Endothelial cell of umbilical vein (primary cell): ENCODE results near the gene WDR5. TPM values are rescaled to one million over a fixed set of nuclear protein-coding genes. Genes with fewer than 3 reads are reported as not detected.

ENCODE experiments used
- BruUV-seq: library from RNA; stranded (reverse); fragments of 400-500 nt; replicated peaks from 2 replicates; lab custom pipeline; 2021; lab: Mats Ljungman, UMichigan
- CTCF ChIA-PET: fragments of 300-600, 350-600 bp; sonication (Branson Sonifier 250); formaldehyde crosslinking; loops from one replicate; lab custom pipeline; 2021; ENCODE audit warnings: antibody characterized with exemption, inconsistent platforms; lab: Charles Lee
- POLR2A ChIA-PET: fragments of 300-600, 350-600 bp; sonication (Branson Sonifier 250); formaldehyde crosslinking; loops from one replicate; lab custom pipeline; 2021; ENCODE audit warnings: antibody characterized with exemption, inconsistent platforms; lab: Charles Lee
- DNase-seq: peaks from one replicate; pipeline ENCODE4 v3.0.0-alpha.2; 2011; ENCODE audit warnings: low read depth, low spot score
- FAIRE-seq: peaks from 2 replicates; lab custom pipeline; 2011; peaks lifted over from hg19 to GRCh38; lab: Jason Lieb, UNC
- H2AFZ ChIP-seq: 2 replicates; pipeline ENCODE4 v1.6.0; 2012; ENCODE audit warnings: low read depth, low read length, control low read depth, inconsistent platforms
- H3K27ac ChIP-seq: 2 replicates; pipeline ENCODE4 v1.5.1; 2011; ENCODE audit warnings: low read depth, mild to moderate bottlenecking, control low read depth, low read length, moderate library complexity; ENCODE audit not compliant: insufficient read depth
- H3K27me3 ChIP-seq, 2 experiments: 2 replicates each; pipeline versions ENCODE4 v1.6.0 to v1.6.1; 2011; ENCODE audit warnings: low read length in 2 of 2, mixed read lengths in 1 of 2; ENCODE audit not compliant: control insufficient read depth in 2 of 2, insufficient read depth in 2 of 2
- H3K36me3 ChIP-seq, 2 experiments: 2 replicates in 1 of 2; 3 replicates in 1 of 2; pipeline ENCODE4 v1.5.1; 2011; ENCODE audit warnings: low read length in 2 of 2, mild to moderate bottlenecking in 1 of 2, moderate library complexity in 1 of 2; ENCODE audit not compliant: control insufficient read depth in 2 of 2, insufficient read depth in 2 of 2; ENCODE audit errors: extremely low read depth in 1 of 2
- H3K4me1 ChIP-seq: 3 replicates; pipeline ENCODE4 v1.5.1; 2011; ENCODE audit warnings: mild to moderate bottlenecking, low read length; ENCODE audit not compliant: control insufficient read depth, insufficient read depth; ENCODE audit errors: extremely low read depth
- H3K4me2 ChIP-seq: 2 replicates; pipeline ENCODE4 v1.6.1; 2011; ENCODE audit warnings: low read length, control low read depth, mixed read lengths; ENCODE audit not compliant: insufficient read depth
- H3K4me3 ChIP-seq, 3 experiments: fragments of 200-600 bp in 1 of 3; sonication (generic), shearing (Covaris generic) in 1 of 3; replicated peaks in 1 of 3; 2 replicates each; pipeline ENCODE4 v1.5.1; 2011 to 2016; ENCODE audit warnings: control low read depth in 3 of 3, low read length in 3 of 3, mild to moderate bottlenecking in 2 of 3, inconsistent platforms in 1 of 3, low read depth in 1 of 3, moderate library complexity in 1 of 3; ENCODE audit not compliant: insufficient read depth in 1 of 3
- H3K79me2 ChIP-seq: 2 replicates; pipeline ENCODE4 v1.6.0; 2012; ENCODE audit warnings: low read length, inconsistent platforms; ENCODE audit not compliant: control insufficient read depth, insufficient read depth
- H3K9ac ChIP-seq: replicated peaks from 2 replicates; pipeline ENCODE3; 2011; ENCODE audit warnings: low read length, control low read depth; ENCODE audit not compliant: insufficient read depth; ENCODE audit errors: extremely low read depth
- H3K9me1 ChIP-seq: replicated peaks from 3 replicates; pipeline ENCODE4 v1.6.0; 2011; ENCODE audit warnings: mild to moderate bottlenecking, low read length; ENCODE audit not compliant: control insufficient read depth, insufficient read depth; ENCODE audit errors: extremely low read depth
- H3K9me3 ChIP-seq: replicated peaks from 2 replicates; pipeline ENCODE4 v1.5.1; 2012; ENCODE audit warnings: low read length, inconsistent platforms; ENCODE audit not compliant: control insufficient read depth, insufficient read depth
- H4K20me1 ChIP-seq: replicated peaks from 2 replicates; pipeline ENCODE3; 2011; ENCODE audit warnings: mild to moderate bottlenecking, low read length; ENCODE audit not compliant: control insufficient read depth, insufficient read depth; ENCODE audit errors: extremely low read depth
- CTCF ChIP-seq, 2 donors: IDR thresholded peaks; 1 replicate in 1 of 2; 2 replicates in 1 of 2; pipeline ENCODE4 v1.5.1; 2011; ENCODE audit warnings: low read length in 2 of 2, mild to moderate bottlenecking in 2 of 2, moderate library complexity in 2 of 2, control low read depth in 1 of 2, inconsistent platforms in 1 of 2, low read depth in 1 of 2; ENCODE audit not compliant: insufficient read depth in 1 of 2; ENCODE audit errors: extremely low read depth in 1 of 2
- EZH2 ChIP-seq: IDR thresholded peaks from 2 replicates; pipeline ENCODE4 v1.6.1; 2012; ENCODE audit warnings: borderline replicate concordance, low read depth, mild to moderate bottlenecking, moderate library complexity, low read length, inconsistent platforms; ENCODE audit not compliant: severe bottlenecking
- FOS ChIP-seq: IDR thresholded peaks from 2 replicates; pipeline ENCODE4 v1.6.1; 2011; ENCODE audit warnings: mild to moderate bottlenecking, low read length, moderate library complexity, borderline replicate concordance; ENCODE audit not compliant: insufficient read depth
- GATA2 ChIP-seq: IDR thresholded peaks from 2 replicates; pipeline ENCODE4 v1.7.0; 2011; ENCODE audit warnings: low read depth, mild to moderate bottlenecking, moderate library complexity, mixed read lengths, low read length; ENCODE audit not compliant: insufficient read length, insufficient read depth
- JUN ChIP-seq: IDR thresholded peaks from 2 replicates; pipeline ENCODE4 v1.6.1; 2011; ENCODE audit warnings: borderline replicate concordance, low read depth; ENCODE audit not compliant: insufficient read length, insufficient read depth
- MAX ChIP-seq: IDR thresholded peaks from 2 replicates; pipeline ENCODE4 v1.6.1; 2011; ENCODE audit not compliant: insufficient read depth, insufficient read length
- MYC ChIP-seq: IDR thresholded peaks from one replicate; pipeline ENCODE4 v1.6.1; 2011; ENCODE audit warnings: mild to moderate bottlenecking, low read depth, low read length
- POLR2A ChIP-seq: IDR thresholded peaks from 2 replicates; pipeline ENCODE4 v1.6.1; 2012; ENCODE audit warnings: low read depth, mild to moderate bottlenecking, control low read depth, low read length
- POLR2AphosphoS5 ChIP-seq: IDR thresholded peaks from 2 replicates; pipeline ENCODE4 v1.6.1; 2012; ENCODE audit warnings: low read depth, mild to moderate bottlenecking, control low read depth, low read length, moderate library complexity; ENCODE audit not compliant: insufficient read depth
- dilution Hi-C: fragments of 300-500 bp; cut with MboI; formaldehyde crosslinking; loops from one replicate; pipeline ENCODE4 v1.15.0; 2019; ENCODE audit warnings: low sequenced_read_pairs; ENCODE audit not compliant: extremely low pct_ligation_motif_present
- intact Hi-C: fragments of 100-400 bp; cut with micrococcal nuclease; formaldehyde crosslinking; loops from one replicate; pipeline ENCODE4 v1.10.0; 2022
- polyA plus RNA-seq, 4 experiments: library from polyadenylated mRNA; depleted of rRNA in 3 of 4; stranded (reverse) in 3 of 4; unstranded in 1 of 4; fragments of >200 nt; gene quantifications; 2 replicates each; pipeline versions ENCODE4 v1.2.1 to v1.2.3, GENCODE V29; 2011 to 2012; ENCODE audit warnings: missing spikeins in 1 of 4
- total RNA-seq: library from RNA; stranded (reverse); gene quantifications from 2 replicates; pipeline ENCODE4 v1.2.3, GENCODE V29; 2021

Gene WDR5
- total and polyA plus RNA-seq, 2 donors (not counting 3 experiments of a cell fraction or from before 2014, with no cell fraction given), result 32.1 to 42.5 TPM

GRCh38 chr9:134138292-134138691 is 2.4 kb downstream of the WDR5 start:
- Histone ChIP-seq H3K9ac (no peak overlapping the region), H3K36me3 (peaks cover 2 to 26% of the 10 kb centered on the region in 2 experiments)

More at GRCh38 chr9:134138292-134138691, 2.4 kb downstream of the WDR5 start:
- no peak for DNase-seq
- Histone ChIP-seq H3K4me1 (peaks cover 10% of the 10 kb centered on the region), H3K27me3 (no peaks in the 10 kb centered on the region), H3K27ac (no peak overlapping the region), H3K9me1 (no peaks in the 10 kb centered on the region), H2AFZ (no peak overlapping the region), H3K79me2 (peaks cover 40% of the 10 kb centered on the region), H3K9me3 (no peaks in the 10 kb centered on the region), H3K4me2 (no peak overlapping the region), H4K20me1 (no peaks in the 10 kb centered on the region), H3K4me3 (no peak overlapping the region)
- dilution Hi-C loops (no loop called here), intact Hi-C loops (no loop called here)
- no peak for FAIRE-seq
- ChIA-PET POLR2A (no interaction called here), CTCF (interaction anchor here (0.7 kb wide), 1 partner anchor 25 kb away, joined by 3 read pairs; no protein-coding TSS in a partner anchor)
- no TSS peak for BruUV-seq
- TF ChIP-seq EZH2 (no peak), MAX (no peak), CTCF (IDR thresholded peaks at IDR 0.05; ENCODE audit: extremely low read depth in 1 of 2, insufficient read depth in 1 of 2, low read depth in 1 of 2, low read length in 2 of 2) (no peak), POLR2A (no peak), POLR2AphosphoS5 (no peak), GATA2 (no peak), JUN (no peak), FOS (no peak), MYC (no peak)
